SK-N-MC (cell line): ENCODE data around the gene AMZ2.

Experiments used
- EZH2 ChIP-seq: fragments of 200-600 bp; sonication (generic); IDR thresholded peaks from one replicate; pipeline ENCODE4 v1.6.1; 2017; ENCODE audit warnings: antibody characterized with exemption
- POLR2AphosphoS5 ChIP-seq: IDR thresholded peaks from 2 replicates; pipeline ENCODE4 v1.6.1; 2012; ENCODE audit warnings: mild to moderate bottlenecking, low read depth, low read length, borderline replicate concordance

GRCh38 chr17:68291836-68292688, 44.2 kb downstream of the AMZ2 start:
- no peak for TF ChIP-seq EZH2
- TF ChIP-seq POLR2AphosphoS5, result no peak
